Measurements from ENCODE around the gene RASGRP1. TPM values are rescaled to one million over a fixed set of nuclear protein-coding genes. Genes with fewer than 3 reads are reported as not detected.

Gene RASGRP1
- total and polyA plus RNA-seq, 12 donors = 0.13 to 2.8 (median 0.49) TPM

- WGBS, 4 donors = 88 to 92% (median 91%) methylated on average over 4 of the region's 4 CpGs
- no peaks in the 10 kb centered on the region for H3K4me1 ChIP-seq (replicated peaks in 1 of 2)
- no peak for TF ChIP-seq POLR2A (IDR thresholded peaks at IDR 0.05)
- no peak for TF ChIP-seq CTCF (IDR thresholded peaks at IDR 0.05)
- H3K36me3 ChIP-seq (replicated peaks in 1 of 2) = no peaks in the 10 kb centered on the region
- H3K27ac ChIP-seq = no peak overlapping the region
- no peak overlapping the region for H3K4me3 ChIP-seq
- no peak for DNase-seq
- peaks cover 4% of the 10 kb centered on the region for H3K27me3 ChIP-seq
- H3K9me3 ChIP-seq (replicated peaks in 1 of 3) = no peaks in the 10 kb centered on the region
- intact Hi-C loops (cut with DNase I) = no loop called here
Measured at GRCh38 chr15:38522922-38523321, 41.7 kb downstream of the RASGRP1 start.

GRCh38 chr15:38521316-38521715, 43.3 kb downstream of the RASGRP1 start:
- Histone ChIP-seq H3K36me3 (replicated peaks in 1 of 2) (no peaks in the 10 kb centered on the region), H3K4me3 (no peak overlapping the region), H3K9me3 (replicated peaks in 1 of 3) (no peaks in the 10 kb centered on the region), H3K27ac (no peak overlapping the region), H3K4me1 (replicated peaks in 1 of 2) (no peaks in the 10 kb centered on the region), H3K27me3 (peaks cover 4% of the 10 kb centered on the region)
- intact Hi-C loops (cut with DNase I) = no loop called here
- DNase-seq = no peak
- 66 to 73% (median 71%) methylated on average over 5 of the region's 5 CpGs for WGBS, 4 donors
- TF ChIP-seq CTCF (IDR thresholded peaks at IDR 0.05) (no peak), POLR2A (IDR thresholded peaks at IDR 0.05) (no peak)

- WGBS, 4 donors = 80 to 88% (median 86%) methylated on average over 3 of the region's 3 CpGs
- intact Hi-C loops (cut with DNase I) = no loop called here
- TF ChIP-seq CTCF (IDR thresholded peaks at IDR 0.05) (no peak), POLR2A (IDR thresholded peaks at IDR 0.05) (no peak)
- H3K27me3 ChIP-seq = peaks cover 4% of the 10 kb centered on the region
- no peak for DNase-seq
- no peak overlapping the region for H3K27ac ChIP-seq
- H3K9me3 ChIP-seq (replicated peaks in 1 of 3) = no peaks in the 10 kb centered on the region
- H3K4me3 ChIP-seq = no peak overlapping the region
- H3K4me1 ChIP-seq (replicated peaks in 1 of 2) = no peaks in the 10 kb centered on the region
- no peaks in the 10 kb centered on the region for H3K36me3 ChIP-seq (replicated peaks in 1 of 2)
Measured at GRCh38 chr15:38520035-38520434, 44.6 kb downstream of the RASGRP1 start.

GRCh38 chr15:38518084-38518483, 46.5 kb downstream of the RASGRP1 start:
- no peak overlapping the region for H3K4me3 ChIP-seq
- no peak for TF ChIP-seq POLR2A (IDR thresholded peaks at IDR 0.05)
- TF ChIP-seq CTCF (IDR thresholded peaks at IDR 0.05) = no peak
- peaks cover 4% of the 10 kb centered on the region for H3K27me3 ChIP-seq
- H3K36me3 ChIP-seq (replicated peaks in 1 of 2) = no peaks in the 10 kb centered on the region
- WGBS, 4 donors = 80 to 87% (median 86%) methylated on average over 4 of the region's 4 CpGs
- H3K9me3 ChIP-seq (replicated peaks in 1 of 3) = no peaks in the 10 kb centered on the region
- no peaks in the 10 kb centered on the region for H3K4me1 ChIP-seq (replicated peaks in 1 of 2)
- intact Hi-C loops (cut with DNase I) = no loop called here
- no peak overlapping the region for H3K27ac ChIP-seq
- no peak for DNase-seq
